ENCODE data around the gene BIRC6. TPM values are rescaled to one million over a fixed set of nuclear protein-coding genes. Genes with fewer than 3 reads are reported as not detected.
"Not testable (repeated sequence)": the region's sequence is repeated elsewhere in the genome, so short reads cannot be mapped to it uniquely, and the experiment has no call there.

BIRC6 gene
- total RNA-seq, 2 experiments from 2014 or later = 51.4 to 52.9 TPM

DNA sequence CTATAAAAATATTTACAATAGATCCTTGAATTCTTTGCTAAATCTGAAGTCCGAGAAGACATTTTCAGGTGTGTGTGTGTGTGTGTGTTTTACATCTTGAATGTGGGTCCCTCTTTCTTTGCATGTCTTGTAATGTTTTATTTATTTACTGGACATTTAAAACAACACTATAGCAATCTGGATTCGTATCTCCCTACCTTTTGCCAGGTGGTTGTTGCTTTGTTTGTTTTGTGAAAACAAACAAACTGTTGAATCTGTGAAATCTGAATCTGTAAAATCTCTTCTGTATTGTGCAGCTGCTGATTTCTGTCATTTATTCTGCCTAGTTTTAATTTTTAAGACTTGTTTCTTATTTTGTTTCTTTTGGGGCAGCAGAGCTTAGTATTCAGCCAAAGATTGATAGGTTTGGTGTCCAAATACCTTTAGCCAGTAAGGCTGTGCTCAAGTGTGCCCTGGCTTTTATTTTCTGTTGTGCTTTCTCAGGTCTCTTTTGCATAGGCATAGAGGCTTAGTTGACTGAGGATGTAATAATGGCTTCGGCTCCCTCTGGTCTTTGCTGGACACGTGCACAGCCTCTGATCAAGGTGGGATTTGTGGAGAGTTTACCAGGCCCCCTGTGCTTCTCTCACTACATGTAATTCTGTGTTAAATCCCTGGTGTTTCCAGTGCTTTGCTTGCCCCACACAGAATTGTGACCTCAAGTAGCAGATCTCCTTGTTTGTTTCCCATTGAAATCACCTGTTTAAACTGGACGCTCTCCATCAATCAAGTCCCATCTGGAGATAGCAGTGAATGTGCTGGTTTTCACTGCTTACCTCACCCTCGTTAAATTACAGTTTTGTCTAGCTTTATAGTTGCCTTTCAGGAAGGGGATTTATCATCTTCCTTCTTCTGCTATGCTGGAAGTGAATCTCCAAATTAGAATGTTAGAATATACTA lies 71.1 kb downstream of the BIRC6 start:
- no peak overlapping the region for H3K27ac Mint-ChIP-seq
- H3K4me1 Mint-ChIP-seq (ENCODE audit: low read depth) = peaks cover 31% of the 10 kb centered on the region
- no peaks in the 10 kb centered on the region for H3K27me3 Mint-ChIP-seq (ENCODE audit: low read depth)
- H3K9me3 Mint-ChIP-seq = no peaks in the 10 kb centered on the region
- CTCF ChIA-PET = no interaction called here
- intact Hi-C loops (cut with micrococcal nuclease) = no loop called here
- H3K36me3 Mint-ChIP-seq (ENCODE audit: low read depth) = peaks cover 30% of the 10 kb centered on the region
- no peak for DNase-seq
- H3K4me3 Mint-ChIP-seq = no peak overlapping the region

GRCh38 chr2:32430804-32431203 lies 74.0 kb downstream of the BIRC6 start:
- intact Hi-C loops (cut with micrococcal nuclease) = no loop called here
- CTCF ChIA-PET = no interaction called here
- DNase-seq = no peak
- Mint-ChIP-seq H3K9me3 (no peaks in the 10 kb centered on the region), H3K4me1 (ENCODE audit: low read depth) (peaks cover 14% of the 10 kb centered on the region), H3K4me3 (no peak overlapping the region), H3K36me3 (ENCODE audit: low read depth) (peaks cover 20% of the 10 kb centered on the region), H3K27ac (no peak overlapping the region), H3K27me3 (ENCODE audit: low read depth) (no peaks in the 10 kb centered on the region)

DNA sequence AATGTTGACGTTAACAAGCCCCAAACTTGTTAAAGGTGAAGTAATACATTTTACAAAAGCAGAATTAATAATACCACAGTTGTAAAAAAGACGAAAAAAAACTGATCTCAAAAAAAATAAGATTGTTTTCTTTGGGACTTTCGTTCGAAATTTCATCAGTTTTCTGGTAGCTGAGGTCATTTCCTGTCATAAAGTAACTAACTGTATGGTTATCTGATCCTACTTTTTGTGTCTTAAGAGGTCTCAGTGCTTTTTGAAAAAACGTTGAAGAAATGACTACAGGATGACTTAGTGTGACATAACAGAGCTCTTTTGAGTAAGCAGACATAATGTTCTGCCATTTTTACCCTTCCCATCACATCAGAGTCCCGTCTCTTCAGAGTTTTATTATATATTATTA lies 79.3 kb downstream of the BIRC6 start:
- no peaks in the 10 kb centered on the region for H3K27me3 Mint-ChIP-seq (ENCODE audit: low read depth)
- H3K27ac Mint-ChIP-seq = no peak overlapping the region
- DNase-seq = no peak
- H3K4me3 Mint-ChIP-seq = no peak overlapping the region
- CTCF ChIA-PET = interaction anchor here (0.7 kb wide), 1 partner anchor 36 kb away, joined by 3 read pairs; no protein-coding TSS in a partner anchor
- no peaks in the 10 kb centered on the region for H3K4me1 Mint-ChIP-seq (ENCODE audit: low read depth)
- no peaks in the 10 kb centered on the region for H3K9me3 Mint-ChIP-seq
- H3K36me3 Mint-ChIP-seq (ENCODE audit: low read depth) = peaks cover 28% of the 10 kb centered on the region
- intact Hi-C loops (cut with micrococcal nuclease) = no loop called here

DNA sequence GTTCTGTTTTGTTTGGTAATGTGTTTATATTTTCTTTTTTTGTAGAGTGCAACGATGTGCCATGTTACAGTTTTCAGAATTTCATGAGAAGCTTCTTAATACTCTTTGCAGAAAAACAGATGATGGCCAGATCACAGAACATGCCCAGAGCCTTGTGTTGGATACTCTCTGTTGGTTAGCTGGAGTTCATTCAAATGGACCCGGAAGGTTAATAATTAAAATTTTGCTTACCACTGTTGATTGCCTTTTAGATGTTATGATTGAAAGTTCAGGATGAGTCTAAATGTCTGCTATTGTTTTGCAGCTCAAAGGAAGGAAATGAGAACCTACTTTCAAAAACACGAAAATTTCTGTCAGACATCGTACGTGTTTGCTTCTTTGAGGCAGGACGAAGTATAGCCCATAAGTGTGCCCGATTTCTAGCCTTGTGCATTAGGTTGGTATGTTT lies 85.2 kb downstream of the BIRC6 start:
- no peak for DNase-seq
- Mint-ChIP-seq H3K4me3 (no peak overlapping the region), H3K36me3 (ENCODE audit: low read depth) (peaks cover 39% of the 10 kb centered on the region), H3K27ac (no peak overlapping the region), H3K4me1 (ENCODE audit: low read depth) (no peaks in the 10 kb centered on the region), H3K9me3 (no peaks in the 10 kb centered on the region), H3K27me3 (ENCODE audit: low read depth) (no peaks in the 10 kb centered on the region)
- CTCF ChIA-PET = no interaction called here
- intact Hi-C loops (cut with micrococcal nuclease) = no loop called here

DNA sequence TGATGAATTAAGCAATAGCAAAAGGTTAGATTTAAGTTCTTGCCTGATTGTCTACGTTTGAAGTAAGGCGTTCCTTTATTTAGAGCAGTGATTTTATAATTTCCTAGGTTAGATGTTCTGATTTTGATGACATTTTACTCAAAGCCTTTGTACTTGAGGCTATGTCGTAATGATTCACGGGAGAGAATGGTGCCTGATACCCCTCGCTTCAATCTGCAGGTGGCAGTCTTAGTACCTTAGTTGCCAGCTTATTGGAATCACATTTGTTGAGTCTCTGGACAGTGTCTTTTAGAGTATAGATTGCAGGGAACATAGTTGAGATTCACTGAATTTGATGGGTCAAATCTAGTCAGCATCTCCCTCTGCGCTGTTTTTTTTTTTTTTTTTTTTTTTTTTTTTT lies 89.5 kb downstream of the BIRC6 start:
- no peak for DNase-seq
- peaks cover 33% of the 10 kb centered on the region for H3K36me3 Mint-ChIP-seq (ENCODE audit: low read depth)
- CTCF ChIA-PET = no interaction called here
- no peak overlapping the region for H3K27ac Mint-ChIP-seq
- intact Hi-C loops (cut with micrococcal nuclease) = no loop called here
- no peaks in the 10 kb centered on the region for H3K27me3 Mint-ChIP-seq (ENCODE audit: low read depth)
- H3K4me1 Mint-ChIP-seq (ENCODE audit: low read depth) = no peaks in the 10 kb centered on the region
- H3K9me3 Mint-ChIP-seq = no peaks in the 10 kb centered on the region
- no peak overlapping the region for H3K4me3 Mint-ChIP-seq

DNA sequence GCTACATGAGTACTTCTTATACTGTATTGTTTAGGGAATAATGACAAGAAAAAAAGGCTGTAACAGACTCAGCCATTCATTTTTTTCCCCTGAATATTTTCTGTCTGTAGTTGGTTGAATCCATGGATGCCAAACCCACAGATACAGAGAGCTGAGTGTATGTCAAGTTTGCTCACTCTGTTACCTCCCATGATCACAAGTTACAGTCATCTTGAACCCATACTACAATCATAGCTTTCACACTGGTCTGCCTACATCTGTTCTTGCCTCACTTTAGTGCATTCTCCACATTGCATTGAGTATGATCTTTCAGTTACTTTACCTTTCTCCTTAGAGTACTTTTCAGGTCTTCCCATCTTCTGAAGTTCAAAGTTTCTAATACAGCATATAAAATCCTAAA lies 94.0 kb downstream of the BIRC6 start:
- H3K36me3 Mint-ChIP-seq (ENCODE audit: low read depth) = peaks cover 23% of the 10 kb centered on the region
- intact Hi-C loops (cut with micrococcal nuclease) = no loop called here
- H3K9me3 Mint-ChIP-seq = no peaks in the 10 kb centered on the region
- DNase-seq = no peak
- H3K27ac Mint-ChIP-seq = no peak overlapping the region
- CTCF ChIA-PET = no interaction called here
- no peaks in the 10 kb centered on the region for H3K4me1 Mint-ChIP-seq (ENCODE audit: low read depth)
- no peaks in the 10 kb centered on the region for H3K27me3 Mint-ChIP-seq (ENCODE audit: low read depth)
- H3K4me3 Mint-ChIP-seq = no peak overlapping the region

DNA sequence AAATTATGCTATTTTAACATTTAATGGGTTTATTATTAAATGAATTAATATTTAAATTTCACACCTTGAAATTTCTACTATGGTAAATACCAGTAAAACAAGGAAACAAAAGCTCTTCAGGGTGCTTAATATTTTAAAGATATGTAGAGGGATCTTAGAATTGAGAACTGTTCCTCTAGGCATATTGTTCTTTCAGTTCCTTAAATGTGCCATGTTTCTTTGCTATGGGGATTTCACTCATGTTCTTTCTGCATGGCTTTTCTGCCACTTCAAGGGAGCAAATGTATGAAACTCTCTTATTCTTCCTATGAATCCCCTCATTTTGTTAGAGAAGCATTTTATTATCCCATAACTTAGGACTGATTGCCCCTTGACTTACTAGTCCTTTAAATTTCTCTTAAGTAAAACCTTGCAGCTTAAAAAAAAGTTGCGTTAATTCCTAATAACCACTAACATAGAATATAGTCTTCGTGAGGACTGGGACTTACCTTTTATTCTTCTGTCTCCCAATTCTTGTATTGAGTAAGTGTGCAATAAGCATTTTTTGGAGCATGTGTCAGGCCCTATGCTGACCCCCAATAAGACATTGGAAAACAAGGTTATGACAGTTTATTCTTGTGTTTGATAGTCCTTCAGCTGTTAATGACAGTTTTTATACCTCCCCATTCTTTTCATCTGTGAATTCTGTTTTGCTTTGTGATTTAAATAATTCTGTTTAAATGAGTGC lies 95.7 kb downstream of the BIRC6 start:
- Mint-ChIP-seq H3K27ac (no peak overlapping the region), H3K4me3 (no peak overlapping the region), H3K4me1 (ENCODE audit: low read depth) (no peaks in the 10 kb centered on the region), H3K9me3 (no peaks in the 10 kb centered on the region), H3K36me3 (ENCODE audit: low read depth) (peaks cover 26% of the 10 kb centered on the region), H3K27me3 (ENCODE audit: low read depth) (no peaks in the 10 kb centered on the region)
- no peak for DNase-seq
- intact Hi-C loops (cut with micrococcal nuclease) = no loop called here
- CTCF ChIA-PET = interaction anchor here (0.6 kb wide), 1 partner anchor 171 kb away, joined by 3 read pairs; no protein-coding TSS in a partner anchor

DNA sequence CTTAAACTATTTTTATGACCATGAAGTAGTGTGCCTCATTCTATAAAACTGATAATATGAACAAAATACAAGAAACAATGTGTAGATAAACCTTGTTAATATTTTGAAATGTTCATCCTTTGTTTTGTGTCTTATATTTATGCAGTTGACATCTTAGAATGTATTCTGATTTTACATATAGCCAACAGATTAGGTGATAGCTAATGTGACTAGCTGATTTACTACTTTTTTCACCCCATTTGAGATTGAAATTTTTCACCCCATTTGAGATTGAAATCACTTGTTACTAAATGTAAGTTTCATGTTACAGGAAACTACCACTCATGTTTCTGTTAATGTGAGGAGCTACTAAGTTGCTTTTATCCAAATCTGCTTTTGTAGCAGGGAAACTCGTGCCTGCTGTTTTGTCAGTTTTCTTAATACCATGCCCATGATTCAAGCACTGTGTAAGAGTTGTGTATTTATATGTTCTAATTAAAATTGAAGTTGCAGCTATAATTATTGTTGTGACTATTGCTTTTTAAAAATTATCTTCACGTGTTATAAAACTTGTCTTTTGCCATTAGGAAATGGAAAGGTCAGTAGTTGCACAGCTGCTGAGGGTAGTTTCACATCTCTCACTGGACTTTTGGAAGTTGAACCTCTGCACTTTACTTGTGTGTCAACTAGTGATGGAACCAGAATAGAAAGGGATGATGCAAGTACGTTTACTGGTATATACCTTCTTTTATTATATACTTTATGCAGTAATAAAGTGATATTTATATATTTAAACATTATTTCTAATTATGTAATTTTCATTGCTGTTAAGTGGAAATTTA lies 96.6 kb downstream of the BIRC6 start:
- no peaks in the 10 kb centered on the region for H3K27me3 Mint-ChIP-seq (ENCODE audit: low read depth)
- no peak overlapping the region for H3K27ac Mint-ChIP-seq

DNA sequence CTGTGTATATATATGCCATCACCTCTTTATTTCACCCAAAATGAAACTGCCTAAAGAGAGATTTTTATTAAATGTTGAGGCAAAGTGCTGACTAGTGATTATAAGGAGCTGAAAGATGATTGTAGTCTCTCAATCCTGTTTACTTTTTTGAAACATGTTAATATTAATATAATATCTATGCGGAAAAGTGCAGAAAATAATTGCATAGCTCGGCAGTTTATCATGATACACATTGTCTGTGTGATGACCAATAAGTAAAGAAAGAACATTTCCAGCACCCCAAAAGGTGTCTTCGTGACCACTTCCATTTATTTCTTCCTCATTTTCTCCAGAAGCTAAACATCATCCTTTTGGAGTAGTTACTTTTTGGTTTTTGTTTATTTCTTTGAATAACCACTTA lies 99.0 kb downstream of the BIRC6 start:
- no peak overlapping the region for H3K27ac Mint-ChIP-seq

More for the DNA sequence above, 96.6 kb downstream of the BIRC6 start:
- Mint-ChIP-seq H3K4me1 (ENCODE audit: low read depth) (peaks cover 3% of the 10 kb centered on the region), H3K4me3 (no peak overlapping the region), H3K36me3 (ENCODE audit: low read depth) (peaks cover 30% of the 10 kb centered on the region), H3K9me3 (no peaks in the 10 kb centered on the region)
- CTCF ChIA-PET = interaction anchor here (0.6 kb wide), 1 partner anchor 170 kb away, joined by 3 read pairs; no protein-coding TSS in a partner anchor
- intact Hi-C loops (cut with micrococcal nuclease) = no loop called here
- no peak for DNase-seq

GRCh38 chr2:32456808-32457207 lies 100.0 kb downstream of the BIRC6 start:
- Mint-ChIP-seq H3K27ac (no peak overlapping the region), H3K36me3 (ENCODE audit: low read depth) (peaks cover 26% of the 10 kb centered on the region), H3K4me1 (ENCODE audit: low read depth) (peaks cover 8% of the 10 kb centered on the region), H3K4me3 (no peak overlapping the region), H3K9me3 (no peaks in the 10 kb centered on the region), H3K27me3 (ENCODE audit: low read depth) (no peaks in the 10 kb centered on the region)
- CTCF ChIA-PET = no interaction called here
- intact Hi-C loops (cut with micrococcal nuclease) = no loop called here
- no peak for DNase-seq

More for the DNA sequence above, 99.0 kb downstream of the BIRC6 start:
- Mint-ChIP-seq H3K4me1 (ENCODE audit: low read depth) (peaks cover 6% of the 10 kb centered on the region), H3K36me3 (ENCODE audit: low read depth) (peaks cover 28% of the 10 kb centered on the region), H3K4me3 (no peak overlapping the region), H3K9me3 (no peaks in the 10 kb centered on the region), H3K27me3 (ENCODE audit: low read depth) (no peaks in the 10 kb centered on the region)
- CTCF ChIA-PET = interaction anchor here (0.6 kb wide), 1 partner anchor 689 kb away, joined by 3 read pairs; no protein-coding TSS in a partner anchor
- no peak for DNase-seq
- intact Hi-C loops (cut with micrococcal nuclease) = no loop called here

GRCh38 chr2:32457814-32458213 lies 101.0 kb downstream of the BIRC6 start:
- Mint-ChIP-seq H3K27me3 (ENCODE audit: low read depth) (no peaks in the 10 kb centered on the region), H3K27ac (no peak overlapping the region), H3K36me3 (ENCODE audit: low read depth) (peaks cover 26% of the 10 kb centered on the region), H3K9me3 (no peaks in the 10 kb centered on the region), H3K4me1 (ENCODE audit: low read depth) (peaks cover 8% of the 10 kb centered on the region), H3K4me3 (no peak overlapping the region)
- no peak for DNase-seq
- intact Hi-C loops (cut with micrococcal nuclease) = no loop called here
- CTCF ChIA-PET = no interaction called here

DNA sequence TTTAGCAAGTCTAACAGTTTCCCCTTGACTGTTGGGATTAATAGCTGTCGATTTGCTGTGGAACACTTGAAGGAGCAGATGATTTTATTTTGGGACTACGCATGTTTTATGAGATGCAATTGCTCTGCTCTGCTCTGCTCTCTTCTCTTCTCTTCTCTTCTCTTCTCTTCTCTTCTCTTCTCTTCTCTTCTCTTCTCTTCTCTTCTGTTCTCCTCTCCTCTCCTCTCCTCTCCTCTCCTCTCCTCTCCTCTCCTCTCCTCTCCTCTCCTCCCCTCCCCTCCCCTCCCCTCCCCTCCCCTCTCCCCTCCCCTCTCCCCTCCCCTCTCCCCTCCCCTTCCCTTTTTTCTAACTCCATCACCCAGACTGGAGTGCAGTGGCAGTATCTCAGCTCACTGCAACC lies 104.0 kb downstream of the BIRC6 start:
- H3K9me3 Mint-ChIP-seq = not testable (repeated sequence)
- peaks cover 30% of the 10 kb centered on the region for H3K36me3 Mint-ChIP-seq (ENCODE audit: low read depth)

More for the DNA sequence above, 104.0 kb downstream of the BIRC6 start:
- H3K27ac Mint-ChIP-seq; intact Hi-C loops (cut with micrococcal nuclease); H3K4me3 Mint-ChIP-seq; H3K27me3 Mint-ChIP-seq (ENCODE audit: low read depth); DNase-seq; H3K4me1 Mint-ChIP-seq (ENCODE audit: low read depth); CTCF ChIA-PET: not testable (repeated sequence)

Measured in activated naive CD4-positive, alpha-beta T cell treated with anti-CD3 and anti-CD28 coated beads for 36 hours (primary cell).